Colon (tissue), 2 donors: ENCODE measurements around the gene STXBP6.
A peak's percentile ranks its signal among the peaks of the same experiment; 100 is the strongest.
"Not testable (repeated sequence)": the region's sequence is repeated elsewhere in the genome, so short reads cannot be mapped to it uniquely, and the experiment has no call there.

Experiments
- FAIRE-seq: peaks from 2 replicates; lab custom pipeline; 2012; peaks lifted over from hg19 to GRCh38; lab: Jason Lieb, UNC
- donor health status: control.
- donor health status: control.

STXBP6 gene

GRCh38 chr14:24984846-24985589 lies 64.9 kb downstream of the STXBP6 start:
- no peak for FAIRE-seq

GRCh38 chr14:24982472-24983155 lies 67.3 kb downstream of the STXBP6 start:
- FAIRE-seq, result peak; percentile 75

- peak; percentile 82 for FAIRE-seq
Measured at GRCh38 chr14:24979725-24980239, 70.2 kb downstream of the STXBP6 start.

- peak; percentile 51 for FAIRE-seq
Measured at GRCh38 chr14:24978862-24979724, 70.9 kb downstream of the STXBP6 start.

GRCh38 chr14:24976602-24977001 lies 73.3 kb downstream of the STXBP6 start:
- FAIRE-seq, result no peak

GRCh38 chr14:24975393-24975792 lies 74.6 kb downstream of the STXBP6 start:
- no peak for FAIRE-seq

- FAIRE-seq, result no peak
Measured at GRCh38 chr14:24974591-24975374, 75.2 kb downstream of the STXBP6 start.

GRCh38 chr14:24972844-24973243 lies 77.1 kb downstream of the STXBP6 start:
- no peak for FAIRE-seq

GRCh38 chr14:24971255-24971654 lies 78.7 kb downstream of the STXBP6 start:
- no peak for FAIRE-seq

GRCh38 chr14:24966579-24966964 lies 83.4 kb downstream of the STXBP6 start:
- FAIRE-seq, result no peak

GRCh38 chr14:24965934-24966578 lies 83.9 kb downstream of the STXBP6 start:
- FAIRE-seq, result no peak

- FAIRE-seq, result no peak
Measured at GRCh38 chr14:24965578-24965933, 84.4 kb downstream of the STXBP6 start.

GRCh38 chr14:24964591-24964990 lies 85.4 kb downstream of the STXBP6 start:
- FAIRE-seq, result no peak

GRCh38 chr14:24964048-24964447 lies 85.9 kb downstream of the STXBP6 start:
- FAIRE-seq, result no peak

- FAIRE-seq, result not testable (repeated sequence)
Measured at GRCh38 chr14:24962118-24962517, 87.8 kb downstream of the STXBP6 start.

- FAIRE-seq, result no peak
Measured at GRCh38 chr14:24960816-24961215, 89.1 kb downstream of the STXBP6 start.

- no peak for FAIRE-seq
Measured at GRCh38 chr14:24959791-24960331, 90.1 kb downstream of the STXBP6 start.

GRCh38 chr14:24958271-24958670 lies 91.7 kb downstream of the STXBP6 start:
- FAIRE-seq, result no peak

- no peak for FAIRE-seq
Measured at GRCh38 chr14:24957814-24958213, 92.1 kb downstream of the STXBP6 start.

- no peak for FAIRE-seq
Measured at GRCh38 chr14:24956104-24956503, 93.8 kb downstream of the STXBP6 start.

GRCh38 chr14:24954700-24955037 lies 95.3 kb downstream of the STXBP6 start:
- FAIRE-seq, result no peak
